HG02840 (cell line): ENCODE results near the gene SLC22A13.
"Not testable (repeated sequence)": the region's sequence is repeated elsewhere in the genome, so short reads cannot be mapped to it uniquely, and the experiment has no call there.

ENCODE experiments used
- ATAC-seq: cut with Tn5 transposase; IDR thresholded peaks from one replicate; pipeline ENCODE4 v1.9.1; 2021; ENCODE audit warnings: mild to moderate bottlenecking, moderate library complexity, moderate number of reproducible peaks; ENCODE audit not compliant: unreplicated experiment, low FRiP score

SLC22A13 gene

GRCh38 chr3:38297053-38297452, 31.4 kb downstream of the SLC22A13 start:
- not testable (repeated sequence) for ATAC-seq

DNA sequence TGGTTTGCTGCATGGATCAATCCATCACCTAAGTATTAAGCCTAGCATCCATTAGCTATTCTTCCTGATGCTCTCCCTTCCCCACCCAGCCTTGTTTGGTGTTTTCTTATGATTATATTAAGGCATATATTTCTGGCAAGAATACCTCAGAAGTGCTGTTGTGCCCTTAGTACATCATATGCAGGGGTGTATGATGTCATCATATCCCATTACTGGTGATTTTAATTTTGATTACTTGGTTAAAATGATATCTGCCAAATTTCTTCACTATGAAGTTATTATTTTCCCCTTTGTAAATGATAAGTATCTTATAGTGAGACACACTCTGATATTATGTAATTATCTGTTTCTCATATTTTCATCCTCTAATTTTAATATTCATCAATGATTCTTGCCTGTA, 31.9 kb downstream of the SLC22A13 start:
- ATAC-seq, result no peak

GRCh38 chr3:38297947-38298711, 32.5 kb downstream of the SLC22A13 start:
- ATAC-seq, result no peak

DNA sequence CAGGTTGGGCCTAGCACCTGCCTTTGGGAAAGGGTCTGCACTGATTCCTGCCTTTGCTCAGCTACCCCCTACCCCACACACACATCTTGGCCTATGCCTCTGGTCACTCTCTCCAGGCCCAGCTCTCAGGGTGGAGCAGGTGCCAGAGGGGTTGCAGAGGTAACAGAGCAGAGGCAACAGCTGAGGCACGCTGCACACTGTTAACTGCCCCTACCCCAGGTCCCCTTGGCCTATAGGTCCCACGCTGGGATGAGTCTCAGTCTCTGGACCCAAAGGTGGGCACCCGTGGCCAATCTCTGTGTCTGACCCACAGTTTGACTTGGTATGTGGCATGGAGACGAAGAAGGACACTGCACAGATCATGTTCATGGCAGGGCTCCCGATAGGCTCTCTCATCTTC, 41.3 kb downstream of the SLC22A13 start:
- ATAC-seq, result no peak

GRCh38 chr3:38307599-38307998, 42.0 kb downstream of the SLC22A13 start:
- ATAC-seq, result no peak

- no peak for ATAC-seq
Measured at GRCh38 chr3:38308456-38308855, 42.8 kb downstream of the SLC22A13 start.

GRCh38 chr3:38311476-38311875, 45.9 kb downstream of the SLC22A13 start:
- no peak for ATAC-seq

GRCh38 chr3:38311941-38312340, 46.3 kb downstream of the SLC22A13 start:
- no peak for ATAC-seq

GRCh38 chr3:38312356-38312755, 46.7 kb downstream of the SLC22A13 start:
- ATAC-seq, result no peak

DNA sequence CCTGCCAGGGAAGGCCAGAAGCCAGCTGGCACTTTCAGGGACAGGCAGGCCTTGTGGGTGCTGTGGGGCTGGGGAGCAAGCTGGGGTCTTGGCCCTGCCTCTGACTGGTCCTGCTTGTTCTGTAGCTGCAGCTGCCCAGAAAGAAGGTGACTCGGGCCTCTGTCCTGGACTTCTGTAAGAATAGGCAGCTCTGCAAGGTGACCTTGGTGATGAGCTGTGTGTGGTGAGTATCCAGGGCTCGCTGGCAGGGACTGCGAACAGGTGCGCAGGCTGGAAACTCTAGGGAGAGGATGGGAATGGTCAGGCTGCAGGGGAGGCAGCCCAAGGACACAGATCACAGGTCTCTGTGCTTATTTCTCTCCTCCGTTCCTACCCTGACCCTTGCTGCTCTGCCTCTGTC, 47.7 kb downstream of the SLC22A13 start:
- ATAC-seq, result no peak

- no peak for ATAC-seq
Measured at GRCh38 chr3:38313695-38314094, 48.1 kb downstream of the SLC22A13 start.

- no peak for ATAC-seq
Measured at GRCh38 chr3:38314112-38314763, 48.6 kb downstream of the SLC22A13 start.

GRCh38 chr3:38314764-38315487, 49.3 kb downstream of the SLC22A13 start:
- no peak for ATAC-seq

DNA sequence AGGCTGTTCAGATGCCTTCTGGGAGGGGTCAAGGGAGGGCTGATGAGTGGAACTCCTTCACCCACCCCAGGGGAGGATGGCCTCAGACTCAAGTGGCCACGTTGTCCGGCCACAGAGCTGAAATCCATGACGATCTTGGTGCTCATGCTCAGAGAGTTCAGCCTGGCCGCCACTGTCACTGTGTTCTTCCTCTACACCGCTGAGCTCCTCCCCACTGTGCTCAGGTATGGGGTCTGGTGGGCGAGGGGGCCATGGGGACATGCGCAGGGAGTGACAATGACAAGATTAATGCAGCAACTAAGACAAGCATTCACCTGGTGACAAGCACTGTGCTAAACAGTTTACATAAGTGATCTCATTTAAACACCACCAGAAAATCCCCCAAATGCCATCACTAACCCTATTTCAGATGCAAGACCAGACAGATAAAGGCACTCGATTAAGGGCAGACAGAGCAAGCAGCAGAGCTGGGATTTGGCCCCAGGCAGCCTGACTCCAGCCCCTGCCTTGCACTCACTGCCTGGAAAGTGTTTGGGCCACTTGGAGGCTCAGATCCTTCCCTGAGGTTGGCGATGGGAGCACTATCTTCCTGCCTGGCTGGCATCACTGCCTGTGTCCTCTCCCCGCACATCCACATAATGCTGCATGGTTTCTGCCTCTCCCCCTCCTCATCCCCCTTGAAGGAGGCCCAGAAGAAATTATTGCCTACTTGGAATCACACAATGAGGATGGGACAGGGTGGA, 50.0 kb downstream of the SLC22A13 start:
- ATAC-seq, result no peak

GRCh38 chr3:38316356-38317191, 51.0 kb downstream of the SLC22A13 start:
- no peak for ATAC-seq

DNA sequence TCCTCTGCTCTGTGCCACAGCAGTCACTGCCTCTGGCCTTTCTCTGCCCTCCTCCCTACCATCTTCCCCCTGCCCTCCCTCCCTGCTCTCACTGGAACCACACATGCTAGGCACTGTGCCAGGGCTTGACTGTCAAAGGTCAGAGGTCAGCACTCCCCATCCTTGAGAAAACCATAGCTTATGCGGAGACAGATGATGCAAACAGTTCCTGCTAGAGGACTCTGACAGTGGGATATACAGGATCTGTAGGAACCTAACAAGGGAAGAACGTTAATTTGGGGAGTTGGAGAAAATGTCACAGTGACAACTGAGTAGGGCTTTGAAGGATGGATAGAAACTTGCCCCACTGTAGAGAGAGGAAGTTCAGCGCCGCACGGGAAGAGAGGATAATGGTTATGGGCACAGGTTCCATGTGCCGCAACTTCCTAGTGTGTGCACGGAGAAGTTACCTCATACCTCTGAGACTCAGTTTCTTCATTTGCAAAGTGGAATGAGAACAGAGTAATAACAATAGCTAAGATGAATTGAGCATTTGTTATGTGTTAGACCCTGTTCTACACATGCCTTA, 51.7 kb downstream of the SLC22A13 start:
- no peak for ATAC-seq

GRCh38 chr3:38318766-38319671, 53.4 kb downstream of the SLC22A13 start:
- no peak for ATAC-seq

DNA sequence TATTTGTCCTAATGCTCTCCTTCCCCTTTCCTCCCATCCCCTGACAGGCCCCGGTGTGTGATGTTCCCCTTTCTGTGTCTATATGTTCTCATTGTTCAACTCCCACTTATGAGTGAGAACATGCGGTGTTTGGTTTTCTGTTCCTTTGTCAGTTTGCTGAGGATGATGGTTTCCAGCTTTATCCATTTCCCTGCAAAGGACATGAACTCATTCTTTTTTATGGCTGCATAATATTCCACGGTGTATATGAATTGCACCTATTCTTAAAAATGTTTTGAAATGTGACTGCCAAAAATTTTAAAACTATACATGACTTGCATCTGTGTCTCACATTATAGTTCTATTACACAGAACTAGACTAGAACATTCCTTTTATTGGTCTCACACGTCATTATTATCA, 55.0 kb downstream of the SLC22A13 start:
- ATAC-seq, result not testable (repeated sequence)

DNA sequence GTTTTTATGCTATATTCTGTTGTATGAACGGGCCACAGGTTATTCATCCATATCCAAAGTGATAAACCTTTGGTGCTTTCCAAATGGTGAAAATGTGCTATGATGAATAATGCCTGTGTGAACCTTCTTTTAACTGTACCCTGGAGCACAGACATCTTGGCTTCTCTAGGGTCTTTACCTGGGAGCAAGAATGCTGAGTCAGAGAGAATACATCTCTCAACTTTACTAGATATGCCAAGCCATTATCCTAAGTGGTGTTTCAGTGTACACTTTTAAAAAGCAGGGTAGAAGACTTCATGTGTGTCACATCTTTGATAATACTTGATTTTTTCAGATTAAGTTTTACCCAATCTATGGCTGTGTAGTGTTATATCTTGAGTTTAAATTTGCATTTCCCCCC, 57.4 kb downstream of the SLC22A13 start:
- ATAC-seq, result no peak
